SK-N-SH (cell line): ENCODE measurements around the gene FSTL5. TPM values are rescaled to one million over a fixed set of nuclear protein-coding genes. Genes with fewer than 3 reads are reported as not detected.

Experiments
- CTCF ChIA-PET: fragments of 300-600, 350-600 bp; formaldehyde crosslinking; extraction: SDS; loops from one replicate; lab custom pipeline; 2021; lab: Yijun Ruan, JAX
- POLR2A ChIA-PET: fragments of 350-600 bp; sonication (Branson Sonifier 250); formaldehyde crosslinking; extraction: SDS; loops from one replicate; lab custom pipeline; 2020; ENCODE audit warnings: antibody characterized with exemption, inconsistent platforms; lab: Yijun Ruan, JAX
- DNase-seq: peaks from one replicate; pipeline ENCODE4 v3.0.0; 2012
- H2AFZ ChIP-seq: fragments of 200-600 bp; sonication (generic); 2 replicates; pipeline ENCODE4 v1.8.1; 2016; ENCODE audit warnings: antibody characterized with exemption, mild to moderate bottlenecking, low read depth
- H3F3A ChIP-seq: fragments of 200-600 bp; sonication (generic); replicated peaks from 2 replicates; pipeline ENCODE3; 2016; ENCODE audit warnings: antibody characterized with exemption, mild to moderate bottlenecking; ENCODE audit not compliant: insufficient read depth
- H3K27ac ChIP-seq, 2 experiments: fragments of 200-500 bp in 1 of 2; fragments of 200-600 bp in 1 of 2; sonication (Bioruptor generic) in 1 of 2; sonication (generic), shearing (Covaris generic) in 1 of 2; 2 replicates each; pipeline versions ENCODE4 v1.5.1 to v1.6.1; 2014 to 2016; ENCODE audit warnings: low read depth in 2 of 2, inconsistent platforms in 1 of 2, low read length in 1 of 2, mild to moderate bottlenecking in 1 of 2, mixed read lengths in 1 of 2
- H3K27me3 ChIP-seq: fragments of 200-600 bp; sonication (generic), shearing (Covaris generic); 2 replicates; pipeline ENCODE4 v1.6.1; 2016; ENCODE audit warnings: mixed run types; ENCODE audit not compliant: insufficient read depth
- H3K36me3 ChIP-seq, 2 experiments: fragments of 200-500 bp in 1 of 2; fragments of 200-600 bp in 1 of 2; sonication (Bioruptor generic) in 1 of 2; sonication (generic) in 1 of 2; replicated peaks in 1 of 2; 2 replicates each; pipeline versions ENCODE3 to v1.5.1; 2014 to 2016; ENCODE audit warnings: low read length in 1 of 2, mild to moderate bottlenecking in 1 of 2; ENCODE audit not compliant: insufficient read depth in 2 of 2, control insufficient read depth in 1 of 2
- H3K4me1 ChIP-seq, 2 experiments: fragments of 200-500 bp in 1 of 2; fragments of 200-600 bp in 1 of 2; sonication (Bioruptor generic) in 1 of 2; sonication (generic), shearing (Covaris generic) in 1 of 2; 2 replicates each; pipeline versions ENCODE4 v1.5.1 to v1.6.1; 2014 to 2016; ENCODE audit warnings: low read depth in 1 of 2, low read length in 1 of 2, mixed run types in 1 of 2; ENCODE audit not compliant: insufficient read depth in 2 of 2, control insufficient read depth in 1 of 2
- H3K4me2 ChIP-seq: fragments of 200-600 bp; sonication (generic), shearing (Covaris generic); 2 replicates; pipeline ENCODE4 v1.6.1; 2017; ENCODE audit warnings: mixed run types
- H3K4me3 ChIP-seq, 2 experiments: fragments of 200-500 bp in 1 of 2; fragments of 200-600 bp in 1 of 2; sonication (Bioruptor generic) in 1 of 2; sonication (generic), shearing (Covaris generic) in 1 of 2; 2 replicates each; pipeline versions ENCODE4 v1.5.1 to v1.8.1; 2014 to 2016; ENCODE audit warnings: low read depth in 2 of 2, inconsistent platforms in 1 of 2, low read length in 1 of 2, mild to moderate bottlenecking in 1 of 2, mixed read lengths in 1 of 2, moderate library complexity in 1 of 2
- H3K79me2 ChIP-seq: fragments of 200-600 bp; sonication (generic); 2 replicates; pipeline ENCODE4 v1.8.1; 2017; ENCODE audit warnings: mild to moderate bottlenecking; ENCODE audit not compliant: insufficient read depth
- H3K9ac ChIP-seq: fragments of 200-600 bp; sonication (generic); 2 replicates; pipeline ENCODE4 v1.6.1; 2017; ENCODE audit warnings: mixed run types
- H3K9me2 ChIP-seq: fragments of 200-600 bp; sonication (generic); 2 replicates; pipeline ENCODE4 v1.6.1; 2017; ENCODE audit warnings: mixed run types
- H3K9me3 ChIP-seq: fragments of 200-600 bp; sonication (generic); 2 replicates; pipeline ENCODE4 v1.6.1; 2017; ENCODE audit warnings: mixed run types, mild to moderate bottlenecking, moderate library complexity
- H4K20me1 ChIP-seq: fragments of 200-600 bp; sonication (generic); 2 replicates; pipeline ENCODE4 v1.6.1; 2017; ENCODE audit warnings: mild to moderate bottlenecking, mixed run types; ENCODE audit not compliant: insufficient read depth
- ELF1 ChIP-seq: IDR thresholded peaks from 2 replicates; pipeline ENCODE4 v1.4.0; 2012
- FOSL2 ChIP-seq: IDR thresholded peaks from 2 replicates; pipeline ENCODE4 v1.4.0; 2012; ENCODE audit warnings: low read depth, mild to moderate bottlenecking, moderate library complexity, borderline replicate concordance
- FOXM1 ChIP-seq: IDR thresholded peaks from 2 replicates; pipeline ENCODE4 v1.4.0; 2012; ENCODE audit warnings: low read depth, mild to moderate bottlenecking
- GABPA ChIP-seq: IDR thresholded peaks from 2 replicates; pipeline ENCODE4 v1.4.0; 2012; ENCODE audit warnings: low read depth, mild to moderate bottlenecking
- GATA2 ChIP-seq: sonication (generic); formaldehyde crosslinking; IDR thresholded peaks from 2 replicates; pipeline ENCODE4 v1.5.0; 2020; ENCODE audit warnings: mild to moderate bottlenecking, missing genetic modification reagents
- IRF3 ChIP-seq: fragments of 150-350 bp; IDR thresholded peaks from 2 replicates; pipeline ENCODE4 v1.6.1; 2016; ENCODE audit warnings: mild to moderate bottlenecking, low read depth, low read length
- MAX ChIP-seq: IDR thresholded peaks from 2 replicates; pipeline ENCODE4 v1.4.0; 2012; ENCODE audit warnings: low read depth
- MXI1 ChIP-seq: IDR thresholded peaks from 2 replicates; pipeline ENCODE4 v1.6.1; 2012; ENCODE audit warnings: mild to moderate bottlenecking, low read depth, low read length, improper control_type of control experiment
- RCOR1 ChIP-seq: fragments of 150-350 bp; IDR thresholded peaks from 2 replicates; pipeline ENCODE4 v1.6.1; 2017; ENCODE audit warnings: antibody characterized with exemption, low read length
- RXRA ChIP-seq: IDR thresholded peaks from 2 replicates; pipeline ENCODE4 v1.4.0; 2012; ENCODE audit warnings: low read depth, mild to moderate bottlenecking, borderline replicate concordance
- SIN3A ChIP-seq: IDR thresholded peaks from 2 replicates; pipeline ENCODE4 v1.6.1; 2012; ENCODE audit warnings: low read depth, mild to moderate bottlenecking, low read length, moderate library complexity, borderline replicate concordance
- TEAD4 ChIP-seq: IDR thresholded peaks from 2 replicates; pipeline ENCODE4 v1.4.0; 2012; ENCODE audit warnings: mild to moderate bottlenecking, borderline replicate concordance; ENCODE audit not compliant: insufficient read depth
- USF1 ChIP-seq: IDR thresholded peaks from 2 replicates; pipeline ENCODE4 v1.4.0; 2012; ENCODE audit warnings: low read depth, borderline replicate concordance
- WGBS: methylation state at CpG from one replicate; pipeline ENCODE4 v1.1.6; 2017; ENCODE audit warnings: low lambda C conversion rate; 5-methylcytosine and 5-hydroxymethylcytosine counted together
- polyA plus RNA-seq, 3 experiments: library from polyadenylated mRNA; depleted of rRNA; stranded (reverse); fragments of >200 nt; gene quantifications; 2 replicates each; pipeline ENCODE4 v1.2.3, GENCODE V29; 2012

The FSTL5 gene
- polyA plus RNA-seq, 1 of the 3 experiments (the other 2 are of a cell fraction), result 0.07 TPM

- H2AFZ ChIP-seq, result no peak overlapping the region
- H3K4me2 ChIP-seq, result no peak overlapping the region
- CTCF ChIA-PET, result interaction anchor here (1.4 kb wide), 1 partner anchor 21 kb away, joined by 3 read pairs; no protein-coding TSS in a partner anchor
- no peaks in the 10 kb centered on the region for H3K36me3 ChIP-seq
- H3K79me2 ChIP-seq, result no peaks in the 10 kb centered on the region
- no peak overlapping the region for H3K27ac ChIP-seq
- TF ChIP-seq MAX (no peak), RXRA (no peak), GABPA (no peak), GATA2 (CRISPR knock-in tag) (no peak), RCOR1 (no peak), FOXM1 (no peak), TEAD4 (no peak), USF1 (no peak), SIN3A (no peak), ELF1 (no peak), IRF3 (no peak), FOSL2 (no peak)
- TF ChIP-seq, all 33 proteins: peak for 0
- POLR2A ChIA-PET, result interaction anchor here (0.7 kb wide), 1 partner anchor 23 kb away, joined by 4 read pairs; no protein-coding TSS in a partner anchor
- no peaks in the 10 kb centered on the region for H3K27me3 ChIP-seq
- no peaks in the 10 kb centered on the region for H3F3A ChIP-seq
- H3K9me3 ChIP-seq, result no peaks in the 10 kb centered on the region
- H3K9me2 ChIP-seq, result no peaks in the 10 kb centered on the region; the same call in 1 of the 2 replicates
- no peak overlapping the region for H3K9ac ChIP-seq
- no peaks in the 10 kb centered on the region for H3K4me1 ChIP-seq
- no peaks in the 10 kb centered on the region for H4K20me1 ChIP-seq
- DNase-seq, result no peak
- 74% methylated on average over 2 of the region's 2 CpGs for WGBS
- no peak overlapping the region for H3K4me3 ChIP-seq
Measured at GRCh38 chr4:161728929-161729328, 434.9 kb downstream of the FSTL5 start.

GRCh38 chr4:161721947-161722346 is 441.9 kb downstream of the FSTL5 start:
- Histone ChIP-seq H3K27me3 (no peaks in the 10 kb centered on the region), H3K9ac (no peak overlapping the region), H3K9me2 (no peaks in the 10 kb centered on the region), H3K4me3 (no peak overlapping the region), H3K79me2 (no peaks in the 10 kb centered on the region), H3K9me3 (no peaks in the 10 kb centered on the region; the same call in 1 of the 2 replicates), H4K20me1 (no peaks in the 10 kb centered on the region), H2AFZ (no peak overlapping the region), H3K27ac (no peak overlapping the region), H3K4me2 (no peak overlapping the region)
- ChIA-PET CTCF (no interaction called here), POLR2A (no interaction called here)
- TF ChIP-seq MXI1, result no peak
- TF ChIP-seq, all 33 proteins: peak for 0
- Histone ChIP-seq H3K4me1 (no peaks in the 10 kb centered on the region), H3K36me3 (no peaks in the 10 kb centered on the region), H3F3A (no peaks in the 10 kb centered on the region)
- no peak for DNase-seq
